Measurements from ENCODE around the gene RFC3. TPM values are rescaled to one million over a fixed set of nuclear protein-coding genes. Genes with fewer than 3 reads are reported as not detected.

Gene RFC3
- polyA plus RNA-seq (2012; rRNA removed) = 15.0 and 15.8 TPM in 2 replicates
- 20.1 and 22.5 TPM in 2 replicates for polyA plus RNA-seq (2012; cell fraction: cytosol; rRNA removed)
- 12.3 and 17.9 TPM in 2 replicates for polyA plus RNA-seq (2012; cell fraction: nucleus; rRNA removed)

- peaks cover 46% of the 10 kb centered on the region for H3K79me2 ChIP-seq (ENCODE audit: insufficient read depth)
- H2AFZ ChIP-seq (ENCODE audit: low read depth) = peak within 1 kb of the TSS; percentile 98
- WGBS (ENCODE audit: low lambda C conversion rate) = under 1% methylated on average over 38 of the region's 50 CpGs
- no peaks in the 10 kb centered on the region for H3K9me3 ChIP-seq
- H3K36me3 ChIP-seq (replicated peaks in 1 of 2; ENCODE audit: control insufficient read depth in 1 of 2, insufficient read depth in 2 of 2, low read length in 1 of 2) = peaks cover 12 to 27% of the 10 kb centered on the region in 2 experiments
- peak; percentile 86 for DNase-seq
- no peaks in the 10 kb centered on the region for H4K20me1 ChIP-seq (ENCODE audit: insufficient read depth)
- peak within 1 kb of the TSS; percentile 86 for H3K4me2 ChIP-seq
- peak within 1 kb of the TSS; percentile 68 to 88 for H3K27ac ChIP-seq (ENCODE audit: low read depth in 2 of 2, low read length in 1 of 2)
- CTCF ChIA-PET = interaction anchor here (0.6 to 1.4 kb wide), 5 partner anchors 10 to 1346 kb away, joined by 3 to 6 read pairs (median 4); no protein-coding TSS in a partner anchor
- H3K9ac ChIP-seq = peak within 1 kb of the TSS; percentile 88
- POLR2A ChIA-PET = no interaction called here
- peak within 1 kb of the TSS; percentile 61 to 95 for H3K4me3 ChIP-seq (ENCODE audit: low read depth in 2 of 2, low read length in 1 of 2)
- H3K9me2 ChIP-seq = no peaks in the 10 kb centered on the region
- H3F3A ChIP-seq (replicated peaks; ENCODE audit: insufficient read depth) = peaks cover 2% of the 10 kb centered on the region
- H3K4me1 ChIP-seq (ENCODE audit: control insufficient read depth in 1 of 2, insufficient read depth in 2 of 2, low read depth in 1 of 2, low read length in 1 of 2) = peaks cover 0 to 3% of the 10 kb centered on the region in 2 experiments; a peak in 2 of 4 replicates
- H3K27me3 ChIP-seq (ENCODE audit: insufficient read depth) = no peaks in the 10 kb centered on the region
- TF ChIP-seq, protein P1, sequence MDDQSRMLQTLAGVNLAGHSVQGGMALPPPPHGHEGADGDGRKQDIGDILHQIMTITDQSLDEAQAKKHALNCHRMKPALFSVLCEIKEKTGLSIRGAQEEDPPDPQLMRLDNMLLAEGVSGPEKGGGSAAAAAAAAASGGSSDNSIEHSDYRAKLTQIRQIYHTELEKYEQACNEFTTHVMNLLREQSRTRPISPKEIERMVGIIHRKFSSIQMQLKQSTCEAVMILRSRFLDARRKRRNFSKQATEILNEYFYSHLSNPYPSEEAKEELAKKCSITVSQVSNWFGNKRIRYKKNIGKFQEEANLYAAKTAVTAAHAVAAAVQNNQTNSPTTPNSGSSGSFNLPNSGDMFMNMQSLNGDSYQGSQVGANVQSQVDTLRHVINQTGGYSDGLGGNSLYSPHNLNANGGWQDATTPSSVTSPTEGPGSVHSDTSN (IDR thresholded peaks at IDR 0.05) = no peak
- TF ChIP-seq RXRA (IDR thresholded peaks at IDR 0.05; ENCODE audit: borderline replicate concordance, low read depth) (no peak), NFIC (IDR thresholded peaks at IDR 0.05; ENCODE audit: borderline replicate concordance) (peak; percentile 32; the same call in 1 of the 2 replicates), SMC3 (IDR thresholded peaks at IDR 0.05; ENCODE audit: low read depth, low read length) (no peak), EZH2phosphoT487 (IDR thresholded peaks at IDR 0.05; ENCODE audit: borderline replicate concordance, low read depth) (no peak), ELF1 (IDR thresholded peaks at IDR 0.05) (peak; percentile 62; the same call in 1 of the 2 replicates), RFX5 (IDR thresholded peaks at IDR 0.05; ENCODE audit: low read length) (no peak; the same call in 1 of the 2 replicates), MEF2A (IDR thresholded peaks at IDR 0.05; ENCODE audit: borderline replicate concordance, low read depth) (no peak), EP300 (IDR thresholded peaks at IDR 0.05; ENCODE audit: borderline replicate concordance in 1 of 2, low read depth in 1 of 2, low read length in 1 of 2) (peak; percentile 33 to 39; a peak in 2 of 4 replicates), YY1 (IDR thresholded peaks at IDR 0.05; ENCODE audit: low read depth) (peak; percentile 65), SIN3A (IDR thresholded peaks at IDR 0.05; ENCODE audit: borderline replicate concordance, low read depth, low read length) (peak; percentile 100), POLR2AphosphoS5 (IDR thresholded peaks at IDR 0.05; ENCODE audit: low read depth, low read length) (peak; percentile 55), MAX (IDR thresholded peaks at IDR 0.05; ENCODE audit: low read depth) (peak; percentile 92), GABPA (IDR thresholded peaks at IDR 0.05; ENCODE audit: low read depth) (peak; percentile 83), MXI1 (IDR thresholded peaks at IDR 0.05; ENCODE audit: low read depth, low read length) (peak; percentile 99), FOXJ3 (CRISPR knock-in tag; IDR thresholded peaks at IDR 0.05) (no peak), NRF1 (IDR thresholded peaks at IDR 0.05; ENCODE audit: low read depth, low read length) (no peak), TCF12 (IDR thresholded peaks at IDR 0.05) (no peak; the same call in 1 of the 2 replicates), CHD2 (IDR thresholded peaks at IDR 0.05; ENCODE audit: low read length, partially characterized antibody) (peak; percentile 99), JUND (IDR thresholded peaks at IDR 0.05) (no peak), GATA2 (CRISPR knock-in tag; IDR thresholded peaks at IDR 0.05) (no peak)
- TF ChIP-seq, protein P2, sequence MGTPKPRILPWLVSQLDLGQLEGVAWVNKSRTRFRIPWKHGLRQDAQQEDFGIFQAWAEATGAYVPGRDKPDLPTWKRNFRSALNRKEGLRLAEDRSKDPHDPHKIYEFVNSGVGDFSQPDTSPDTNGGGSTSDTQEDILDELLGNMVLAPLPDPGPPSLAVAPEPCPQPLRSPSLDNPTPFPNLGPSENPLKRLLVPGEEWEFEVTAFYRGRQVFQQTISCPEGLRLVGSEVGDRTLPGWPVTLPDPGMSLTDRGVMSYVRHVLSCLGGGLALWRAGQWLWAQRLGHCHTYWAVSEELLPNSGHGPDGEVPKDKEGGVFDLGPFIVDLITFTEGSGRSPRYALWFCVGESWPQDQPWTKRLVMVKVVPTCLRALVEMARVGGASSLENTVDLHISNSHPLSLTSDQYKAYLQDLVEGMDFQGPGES (IDR thresholded peaks at IDR 0.05; ENCODE audit: low read depth, low read length) = no peak
- TF ChIP-seq, protein P3, sequence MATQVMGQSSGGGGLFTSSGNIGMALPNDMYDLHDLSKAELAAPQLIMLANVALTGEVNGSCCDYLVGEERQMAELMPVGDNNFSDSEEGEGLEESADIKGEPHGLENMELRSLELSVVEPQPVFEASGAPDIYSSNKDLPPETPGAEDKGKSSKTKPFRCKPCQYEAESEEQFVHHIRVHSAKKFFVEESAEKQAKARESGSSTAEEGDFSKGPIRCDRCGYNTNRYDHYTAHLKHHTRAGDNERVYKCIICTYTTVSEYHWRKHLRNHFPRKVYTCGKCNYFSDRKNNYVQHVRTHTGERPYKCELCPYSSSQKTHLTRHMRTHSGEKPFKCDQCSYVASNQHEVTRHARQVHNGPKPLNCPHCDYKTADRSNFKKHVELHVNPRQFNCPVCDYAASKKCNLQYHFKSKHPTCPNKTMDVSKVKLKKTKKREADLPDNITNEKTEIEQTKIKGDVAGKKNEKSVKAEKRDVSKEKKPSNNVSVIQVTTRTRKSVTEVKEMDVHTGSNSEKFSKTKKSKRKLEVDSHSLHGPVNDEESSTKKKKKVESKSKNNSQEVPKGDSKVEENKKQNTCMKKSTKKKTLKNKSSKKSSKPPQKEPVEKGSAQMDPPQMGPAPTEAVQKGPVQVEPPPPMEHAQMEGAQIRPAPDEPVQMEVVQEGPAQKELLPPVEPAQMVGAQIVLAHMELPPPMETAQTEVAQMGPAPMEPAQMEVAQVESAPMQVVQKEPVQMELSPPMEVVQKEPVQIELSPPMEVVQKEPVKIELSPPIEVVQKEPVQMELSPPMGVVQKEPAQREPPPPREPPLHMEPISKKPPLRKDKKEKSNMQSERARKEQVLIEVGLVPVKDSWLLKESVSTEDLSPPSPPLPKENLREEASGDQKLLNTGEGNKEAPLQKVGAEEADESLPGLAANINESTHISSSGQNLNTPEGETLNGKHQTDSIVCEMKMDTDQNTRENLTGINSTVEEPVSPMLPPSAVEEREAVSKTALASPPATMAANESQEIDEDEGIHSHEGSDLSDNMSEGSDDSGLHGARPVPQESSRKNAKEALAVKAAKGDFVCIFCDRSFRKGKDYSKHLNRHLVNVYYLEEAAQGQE (IDR thresholded peaks at IDR 0.05; ENCODE audit: low read depth, low read length) = no peak
- TF ChIP-seq, protein P4, sequence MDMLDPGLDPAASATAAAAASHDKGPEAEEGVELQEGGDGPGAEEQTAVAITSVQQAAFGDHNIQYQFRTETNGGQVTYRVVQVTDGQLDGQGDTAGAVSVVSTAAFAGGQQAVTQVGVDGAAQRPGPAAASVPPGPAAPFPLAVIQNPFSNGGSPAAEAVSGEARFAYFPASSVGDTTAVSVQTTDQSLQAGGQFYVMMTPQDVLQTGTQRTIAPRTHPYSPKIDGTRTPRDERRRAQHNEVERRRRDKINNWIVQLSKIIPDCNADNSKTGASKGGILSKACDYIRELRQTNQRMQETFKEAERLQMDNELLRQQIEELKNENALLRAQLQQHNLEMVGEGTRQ (IDR thresholded peaks at IDR 0.05; ENCODE audit: borderline replicate concordance, low read depth, low read length) = no peak
- TF ChIP-seq, protein P5, sequence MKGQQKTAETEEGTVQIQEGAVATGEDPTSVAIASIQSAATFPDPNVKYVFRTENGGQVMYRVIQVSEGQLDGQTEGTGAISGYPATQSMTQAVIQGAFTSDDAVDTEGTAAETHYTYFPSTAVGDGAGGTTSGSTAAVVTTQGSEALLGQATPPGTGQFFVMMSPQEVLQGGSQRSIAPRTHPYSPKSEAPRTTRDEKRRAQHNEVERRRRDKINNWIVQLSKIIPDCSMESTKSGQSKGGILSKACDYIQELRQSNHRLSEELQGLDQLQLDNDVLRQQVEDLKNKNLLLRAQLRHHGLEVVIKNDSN (IDR thresholded peaks at IDR 0.05; ENCODE audit: borderline replicate concordance, low read depth) = no peak
Measured at GRCh38 chr13:33817901-33818706, at the start of gene RFC3. RFC3 (plus strand) TSS chr13:33818149; CDS start chr13:33818179, 30 bp downstream.

Data from SK-N-SH (cell line).